ENCODE measurements around the gene SYCE3. TPM values are rescaled to one million over a fixed set of nuclear protein-coding genes. Genes with fewer than 3 reads are reported as not detected.

SYCE3 gene
- polyA plus RNA-seq, 3 donors, result 1.9 to 3.1 TPM; not detected in 1

DNA sequence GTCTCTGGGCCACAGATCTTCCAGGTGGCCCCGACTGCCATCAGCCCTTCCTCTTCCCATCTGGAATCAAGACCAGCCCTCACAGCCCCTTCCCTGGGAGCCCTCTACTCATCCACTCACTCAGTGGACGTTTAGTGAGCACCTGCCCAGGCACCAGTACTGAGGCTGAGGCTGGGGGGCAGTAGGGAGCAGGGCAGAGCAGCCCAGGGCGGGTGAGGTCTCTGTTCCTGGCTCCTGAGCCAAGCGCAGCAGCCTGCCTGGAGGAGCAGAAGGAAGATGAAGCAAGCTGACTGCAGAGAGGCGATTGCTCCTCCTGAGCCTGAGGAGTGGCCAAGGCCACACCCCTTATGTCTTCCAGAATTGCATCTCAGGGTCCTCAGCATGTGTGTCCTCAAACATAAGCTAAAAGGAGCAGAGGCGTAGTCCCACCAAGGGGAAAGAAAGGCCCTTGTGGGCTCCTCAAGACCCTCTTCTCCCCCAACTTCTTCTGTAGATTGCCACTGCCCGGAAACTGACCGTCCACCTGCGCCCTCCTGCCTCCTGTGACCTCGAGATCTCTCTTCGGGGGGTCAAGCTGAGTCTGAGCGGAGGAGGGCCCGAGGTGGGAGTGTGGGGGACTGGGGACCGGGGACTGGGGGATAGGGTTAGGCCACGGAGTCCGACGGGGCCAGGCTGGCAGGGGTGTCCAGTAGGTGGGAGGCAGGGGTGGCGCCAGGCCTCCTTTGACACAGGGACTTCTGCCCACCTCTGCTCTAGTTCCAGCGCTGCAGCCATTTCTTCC, 43.6 kb upstream of the SYCE3 start:
- Mint-ChIP-seq H3K27me3 (ENCODE audit: low read depth in 3 of 3) (peaks cover 47 to 89% (median 63%) of the 10 kb centered on the region in 3 donors), H3K27ac (no peak overlapping the region), H3K4me3 (peak overlapping the region in 1 of 2 donors; percentile 21), H3K9me3 (peaks cover 0 to 14% (median 4%) of the 10 kb centered on the region in 7 donors), H3K4me1 (no peaks in the 10 kb centered on the region), H3K36me3 (peaks cover 0 to 10% of the 10 kb centered on the region in 2 donors)
- no peaks in the 10 kb centered on the region for H3K36me3 ChIP-seq (replicated peaks in 1 of 2; ENCODE audit: control insufficient read depth in 1 of 2, insufficient read depth in 2 of 2, low read length in 2 of 2)
- no peak overlapping the region for H2AFZ ChIP-seq (ENCODE audit: insufficient read depth, low read depth, low read length, poor library complexity, severe bottlenecking)
- peaks cover 27 to 50% of the 10 kb centered on the region in 2 donors for H3K27me3 ChIP-seq (ENCODE audit: control insufficient read depth in 2 of 2, insufficient read depth in 2 of 2, low read length in 2 of 2)
- no peaks in the 10 kb centered on the region for H3K4me1 ChIP-seq (ENCODE audit: control insufficient read depth in 1 of 2, insufficient read depth in 2 of 2, low read length in 2 of 2)
- 74% methylated on average over 14 of the region's 19 CpGs for WGBS (ENCODE audit: insufficient coverage)
- no peaks in the 10 kb centered on the region for H4K20me1 ChIP-seq (ENCODE audit: insufficient read depth, low read length)
- H3K27ac ChIP-seq (ENCODE audit: low read depth in 1 of 2, low read length in 2 of 2), result no peak overlapping the region
- DNase-seq, result peak in 1 of 3 donors; percentile 3
- no peak overlapping the region for H3K4me3 ChIP-seq (replicated peaks in 1 of 3; ENCODE audit: low read depth in 2 of 3, low read length in 3 of 3)
- peaks cover 0 to 16% of the 10 kb centered on the region in 2 donors for H3K9me3 ChIP-seq (replicated peaks in 1 of 2; ENCODE audit: control insufficient read depth in 1 of 2, insufficient read depth in 1 of 2, low read length in 2 of 2)
- no peak overlapping the region for H3K4me2 ChIP-seq (replicated peaks; ENCODE audit: extremely low read depth, low read length, poor library complexity, severe bottlenecking)
- no peak overlapping the region for H3K9ac ChIP-seq (ENCODE audit: insufficient read depth, low read length, poor library complexity, severe bottlenecking)
- H3K79me2 ChIP-seq (ENCODE audit: insufficient read depth, low read length), result no peaks in the 10 kb centered on the region
- TF ChIP-seq, protein P1, sequence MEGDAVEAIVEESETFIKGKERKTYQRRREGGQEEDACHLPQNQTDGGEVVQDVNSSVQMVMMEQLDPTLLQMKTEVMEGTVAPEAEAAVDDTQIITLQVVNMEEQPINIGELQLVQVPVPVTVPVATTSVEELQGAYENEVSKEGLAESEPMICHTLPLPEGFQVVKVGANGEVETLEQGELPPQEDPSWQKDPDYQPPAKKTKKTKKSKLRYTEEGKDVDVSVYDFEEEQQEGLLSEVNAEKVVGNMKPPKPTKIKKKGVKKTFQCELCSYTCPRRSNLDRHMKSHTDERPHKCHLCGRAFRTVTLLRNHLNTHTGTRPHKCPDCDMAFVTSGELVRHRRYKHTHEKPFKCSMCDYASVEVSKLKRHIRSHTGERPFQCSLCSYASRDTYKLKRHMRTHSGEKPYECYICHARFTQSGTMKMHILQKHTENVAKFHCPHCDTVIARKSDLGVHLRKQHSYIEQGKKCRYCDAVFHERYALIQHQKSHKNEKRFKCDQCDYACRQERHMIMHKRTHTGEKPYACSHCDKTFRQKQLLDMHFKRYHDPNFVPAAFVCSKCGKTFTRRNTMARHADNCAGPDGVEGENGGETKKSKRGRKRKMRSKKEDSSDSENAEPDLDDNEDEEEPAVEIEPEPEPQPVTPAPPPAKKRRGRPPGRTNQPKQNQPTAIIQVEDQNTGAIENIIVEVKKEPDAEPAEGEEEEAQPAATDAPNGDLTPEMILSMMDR (IDR thresholded peaks at IDR 0.05), result peak; percentile 56
- intact Hi-C loops (cut with micrococcal nuclease), result no loop called here

DNA sequence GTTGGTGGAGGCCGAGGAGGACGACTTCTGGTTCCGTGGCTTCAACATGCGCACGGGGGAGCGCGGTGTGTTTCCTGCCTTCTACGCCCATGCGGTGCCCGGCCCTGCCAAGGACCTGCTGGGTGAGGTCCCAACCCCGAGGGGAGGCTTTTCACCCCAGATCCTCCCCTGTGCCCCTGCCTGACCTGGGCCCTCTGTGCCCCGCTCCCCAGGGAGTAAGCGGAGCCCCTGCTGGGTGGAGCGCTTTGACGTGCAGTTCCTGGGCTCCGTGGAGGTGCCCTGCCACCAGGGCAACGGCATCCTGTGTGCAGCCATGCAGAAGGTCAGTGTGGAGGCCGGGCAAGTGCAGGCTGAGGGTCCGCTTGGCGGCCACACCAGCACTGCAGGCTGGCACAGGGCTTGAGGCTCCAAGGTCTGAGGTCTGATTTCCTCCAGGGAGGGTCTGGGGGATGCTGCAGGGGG, 42.9 kb upstream of the SYCE3 start:
- intact Hi-C loops (cut with micrococcal nuclease), result no loop called here

More for the DNA sequence above, 42.9 kb upstream of the SYCE3 start:
- H3K27ac ChIP-seq (ENCODE audit: low read depth in 1 of 2, low read length in 2 of 2), result no peak overlapping the region
- H3K4me2 ChIP-seq (replicated peaks; ENCODE audit: extremely low read depth, low read length, poor library complexity, severe bottlenecking), result no peak overlapping the region
- TF ChIP-seq, protein P1 (IDR thresholded peaks at IDR 0.05), result no peak
- H3K4me1 Mint-ChIP-seq, result no peaks in the 10 kb centered on the region
- H3K36me3 Mint-ChIP-seq, result peaks cover 0 to 10% of the 10 kb centered on the region in 2 donors
- no peaks in the 10 kb centered on the region for H3K79me2 ChIP-seq (ENCODE audit: insufficient read depth, low read length)
- no peaks in the 10 kb centered on the region for H4K20me1 ChIP-seq (ENCODE audit: insufficient read depth, low read length)
- H3K4me1 ChIP-seq (ENCODE audit: control insufficient read depth in 1 of 2, insufficient read depth in 2 of 2, low read length in 2 of 2), result no peaks in the 10 kb centered on the region
- H3K27ac Mint-ChIP-seq, result no peak overlapping the region
- peak overlapping the region in 1 of 2 donors; percentile 51 for H3K4me3 Mint-ChIP-seq
- H2AFZ ChIP-seq (ENCODE audit: insufficient read depth, low read depth, low read length, poor library complexity, severe bottlenecking), result no peak overlapping the region
- H3K9ac ChIP-seq (ENCODE audit: insufficient read depth, low read length, poor library complexity, severe bottlenecking), result no peak overlapping the region
- no peak overlapping the region for H3K4me3 ChIP-seq (replicated peaks in 1 of 3; ENCODE audit: low read depth in 2 of 3, low read length in 3 of 3)
- no peaks in the 10 kb centered on the region for H3K36me3 ChIP-seq (replicated peaks in 1 of 2; ENCODE audit: control insufficient read depth in 1 of 2, insufficient read depth in 2 of 2, low read length in 2 of 2)
- WGBS (ENCODE audit: insufficient coverage), result 83% methylated on average over 18 of the region's 20 CpGs
- no peak for DNase-seq
- H3K9me3 Mint-ChIP-seq, result peaks cover 0 to 14% (median 4%) of the 10 kb centered on the region in 7 donors
- H3K27me3 ChIP-seq (ENCODE audit: control insufficient read depth in 2 of 2, insufficient read depth in 2 of 2, low read length in 2 of 2), result peaks cover 30 to 54% of the 10 kb centered on the region in 2 donors
- H3K9me3 ChIP-seq (replicated peaks in 1 of 2; ENCODE audit: control insufficient read depth in 1 of 2, insufficient read depth in 1 of 2, low read length in 2 of 2), result peaks cover 0 to 16% of the 10 kb centered on the region in 2 donors
- H3K27me3 Mint-ChIP-seq (ENCODE audit: low read depth in 3 of 3), result peaks cover 50 to 90% (median 64%) of the 10 kb centered on the region in 3 donors

Measured in CD14-positive monocyte (primary cell).